Suprapubic skin (tissue), 4 donors: ENCODE results near the gene TM9SF2. TPM values are rescaled to one million over a fixed set of nuclear protein-coding genes. Genes with fewer than 3 reads are reported as not detected.

ENCODE experiments used
- DNase-seq, 2 donors: peaks; one replicate each; pipeline ENCODE4 v3.0.0-alpha.2; 2019; ENCODE audit warnings: low spot score in 2 of 2
- H3K27ac ChIP-seq: fragments of 200-600 bp; sonication (generic); one replicate; pipeline ENCODE4 v1.5.1; 2019
- H3K27me3 ChIP-seq: fragments of 200-600 bp; sonication (generic); one replicate; pipeline ENCODE4 v1.5.1; 2019
- H3K36me3 ChIP-seq: fragments of 200-600 bp; sonication (generic); one replicate; pipeline ENCODE4 v1.5.1; 2019
- H3K4me1 ChIP-seq: fragments of 200-600 bp; sonication (generic); one replicate; pipeline ENCODE4 v1.5.1; 2019
- H3K4me3 ChIP-seq: fragments of 200-600 bp; sonication (generic); one replicate; pipeline ENCODE4 v1.5.1; 2019; ENCODE audit warnings: mild to moderate bottlenecking
- H3K9me3 ChIP-seq: fragments of 200-600 bp; sonication (generic); one replicate; pipeline ENCODE4 v1.5.1; 2019
- CTCF ChIP-seq, 2 donors: fragments of 200-600 bp in 1 of 2; fragments of 450-650 bp in 1 of 2; sonication (generic) in 1 of 2; IDR thresholded peaks; one replicate each; pipeline ENCODE4 v1.5.1; 2016 to 2019; ENCODE audit warnings: antibody characterized with exemption in 2 of 2, mild to moderate bottlenecking in 1 of 2, moderate library complexity in 1 of 2
- EP300 ChIP-seq: sonication (generic); formaldehyde crosslinking; IDR thresholded peaks from one replicate; pipeline ENCODE4 v1.6.1; 2017; ENCODE audit warnings: antibody characterized with exemption
- POLR2A ChIP-seq, 2 donors: fragments of 450-650 bp; IDR thresholded peaks; one replicate each; pipeline ENCODE4 v1.6.1; 2017; ENCODE audit warnings: antibody characterized with exemption in 2 of 2, mild to moderate bottlenecking in 2 of 2, moderate library complexity in 2 of 2
- POLR2AphosphoS5 ChIP-seq, 3 donors: sonication (generic); formaldehyde crosslinking; IDR thresholded peaks; one replicate each; pipeline ENCODE4 v1.6.1; 2017; ENCODE audit warnings: antibody characterized with exemption in 3 of 3
- WGBS: methylation state at CpG from one replicate; pipeline ENCODE4 v1.1.5; 2018; 5-methylcytosine and 5-hydroxymethylcytosine counted together
- total RNA-seq, 4 donors: library from RNA; depleted of rRNA; stranded (reverse); fragments of >200 nt; gene quantifications; one replicate each; pipeline ENCODE4 v1.1.0, GENCODE V29; 2016

TM9SF2 gene
- total RNA-seq, 4 donors from 2014 or later = 64.2 to 108 (median 91.4) TPM

- no peak overlapping the region for H3K27ac ChIP-seq
- no peaks in the 10 kb centered on the region for H3K27me3 ChIP-seq
- peaks cover under 1% of the 10 kb centered on the region for H3K4me1 ChIP-seq
- H3K9me3 ChIP-seq = no peaks in the 10 kb centered on the region
- 86% methylated on average over 5 of the region's 5 CpGs for WGBS
- no peak for TF ChIP-seq EP300
- TF ChIP-seq POLR2AphosphoS5 (IDR thresholded peaks at IDR 0.05) = no peak
- no peak for TF ChIP-seq CTCF (IDR thresholded peaks at IDR 0.05)
- TF ChIP-seq POLR2A (IDR thresholded peaks at IDR 0.05) = no peak
- H3K36me3 ChIP-seq = no peaks in the 10 kb centered on the region
- no peak overlapping the region for H3K4me3 ChIP-seq
- DNase-seq = no peak
These were observed 94.9 kb downstream of the TM9SF2 start for GRCh38 chr13:99596180-99596579.

GRCh38 chr13:99600318-99600717, 99.0 kb downstream of the TM9SF2 start:
- 52% methylated on average over 7 of the region's 7 CpGs for WGBS
- Histone ChIP-seq H3K4me1 (no peaks in the 10 kb centered on the region), H3K9me3 (no peaks in the 10 kb centered on the region), H3K27ac (no peak overlapping the region), H3K4me3 (no peak overlapping the region), H3K27me3 (no peaks in the 10 kb centered on the region), H3K36me3 (no peaks in the 10 kb centered on the region)
- no peak for TF ChIP-seq CTCF (IDR thresholded peaks at IDR 0.05)
- no peak for TF ChIP-seq EP300
- TF ChIP-seq POLR2AphosphoS5 (IDR thresholded peaks at IDR 0.05) = no peak
- no peak for TF ChIP-seq POLR2A (IDR thresholded peaks at IDR 0.05)
- DNase-seq = no peak

- DNase-seq = no peak
- 88% methylated on average over 5 of the region's 5 CpGs for WGBS
- H3K36me3 ChIP-seq = no peaks in the 10 kb centered on the region
- H3K4me1 ChIP-seq = peaks cover 7% of the 10 kb centered on the region
- H3K9me3 ChIP-seq = no peaks in the 10 kb centered on the region
- H3K27me3 ChIP-seq = no peaks in the 10 kb centered on the region
- no peak overlapping the region for H3K4me3 ChIP-seq
- H3K27ac ChIP-seq = no peak overlapping the region
- TF ChIP-seq POLR2AphosphoS5 (IDR thresholded peaks at IDR 0.05) (no peak), POLR2A (IDR thresholded peaks at IDR 0.05) (no peak), EP300 (no peak), CTCF (IDR thresholded peaks at IDR 0.05) (no peak)
These were observed 100.3 kb downstream of the TM9SF2 start for GRCh38 chr13:99601535-99601934.

- no peak for TF ChIP-seq POLR2A (IDR thresholded peaks at IDR 0.05)
- TF ChIP-seq EP300 = no peak
- TF ChIP-seq CTCF (IDR thresholded peaks at IDR 0.05) = no peak
- TF ChIP-seq POLR2AphosphoS5 (IDR thresholded peaks at IDR 0.05) = no peak
- peaks cover 7% of the 10 kb centered on the region for H3K4me1 ChIP-seq
- H3K27ac ChIP-seq = no peak overlapping the region
- H3K9me3 ChIP-seq = no peaks in the 10 kb centered on the region
- DNase-seq = no peak
- H3K27me3 ChIP-seq = no peaks in the 10 kb centered on the region
- no peaks in the 10 kb centered on the region for H3K36me3 ChIP-seq
- WGBS = 92% methylated on average over 3 of the region's 3 CpGs
- no peak overlapping the region for H3K4me3 ChIP-seq
These were observed 103.4 kb downstream of the TM9SF2 start for GRCh38 chr13:99604636-99605035.

- H3K4me1 ChIP-seq = peaks cover 7% of the 10 kb centered on the region
- no peaks in the 10 kb centered on the region for H3K9me3 ChIP-seq
- H3K36me3 ChIP-seq = no peaks in the 10 kb centered on the region
- H3K4me3 ChIP-seq = peak overlapping the region; percentile 89
- TF ChIP-seq CTCF (IDR thresholded peaks at IDR 0.05) = no peak
- no peak for TF ChIP-seq POLR2A (IDR thresholded peaks at IDR 0.05)
- TF ChIP-seq EP300 = no peak
- no peak for TF ChIP-seq POLR2AphosphoS5 (IDR thresholded peaks at IDR 0.05)
- H3K27ac ChIP-seq = peak overlapping the region; percentile 84
- WGBS = 29% methylated on average over 17 of the region's 18 CpGs
- H3K27me3 ChIP-seq = no peaks in the 10 kb centered on the region
- DNase-seq = no peak
These were observed 104.4 kb downstream of the TM9SF2 start for GRCh38 chr13:99605420-99606323.
